Measurements from ENCODE around the gene FAM171A2. TPM values are rescaled to one million over a fixed set of nuclear protein-coding genes. Genes with fewer than 3 reads are reported as not detected.

The FAM171A2 gene
- total and polyA plus RNA-seq, 2 donors (not counting 1 experiment from before 2014, with no cell fraction given), result 0.18 to 0.69 TPM

DNA sequence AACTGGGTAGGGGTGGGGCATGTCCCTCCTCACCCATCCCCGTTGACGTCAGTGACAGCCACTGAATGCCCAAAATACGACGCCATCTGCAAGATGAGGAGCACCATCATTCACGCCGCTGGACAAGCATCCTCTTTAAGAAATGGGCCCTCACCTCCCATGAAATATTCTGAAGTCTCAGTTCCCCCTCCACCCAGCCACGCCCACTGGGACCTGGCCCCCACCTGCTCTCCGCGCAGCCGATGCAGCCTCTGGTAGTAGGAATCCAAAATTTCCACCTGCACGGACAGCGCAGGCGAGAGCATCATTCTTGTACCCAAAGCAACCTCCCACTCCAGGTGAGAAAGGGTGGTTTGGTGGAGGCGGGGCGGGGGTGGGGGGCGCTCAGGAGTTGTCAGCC is 20.2 kb upstream of the FAM171A2 start:
- Histone ChIP-seq H3K79me2 (ENCODE audit: control insufficient read depth, insufficient read depth, low read length) (no peaks in the 10 kb centered on the region), H3K36me3 (replicated peaks in 1 of 2; ENCODE audit: control extremely low read depth in 1 of 2, control insufficient read depth in 1 of 2, extremely low read depth in 1 of 2, insufficient read depth in 2 of 2, low read length in 1 of 2) (no peaks in the 10 kb centered on the region), H3K27me3 (replicated peaks in 1 of 4; ENCODE audit: control extremely low read depth in 1 of 4, control insufficient read depth in 3 of 4, insufficient read depth in 4 of 4, low read length in 3 of 4) (peaks cover 0 to 43% (median 11%) of the 10 kb centered on the region in 4 experiments), H3K4me1 (ENCODE audit: control insufficient read depth in 2 of 2, insufficient read depth in 2 of 2, low read length in 2 of 2) (peaks cover 17 to 19% of the 10 kb centered on the region in 2 donors), H3K4me3 (ENCODE audit: control extremely low read depth in 1 of 5, extremely low read depth in 1 of 5, insufficient read depth in 1 of 5, low read depth in 2 of 5, low read length in 4 of 5) (no peak overlapping the region), H3K27ac (ENCODE audit: low read length in 2 of 2) (no peak overlapping the region), H2AFZ (ENCODE audit: insufficient read depth, low read depth, low read length, poor library complexity, severe bottlenecking) (no peak overlapping the region), H4K20me1 (ENCODE audit: control insufficient read depth, insufficient read depth, low read length, poor library complexity, severe bottlenecking) (no peaks in the 10 kb centered on the region), H3K4me2 (replicated peaks; ENCODE audit: low read depth, low read length, poor library complexity, severe bottlenecking) (no peak overlapping the region), H3K9ac (ENCODE audit: low read length) (no peak overlapping the region), H3K9me3 (ENCODE audit: control extremely low read depth in 1 of 3, control insufficient read depth in 2 of 3, insufficient read depth in 1 of 3, low read length in 2 of 3) (peaks cover 0 to 13% (median 0%) of the 10 kb centered on the region in 3 donors)
- no peak overlapping the region for H3K27ac Mint-ChIP-seq
- POLR2A ChIA-PET, result no interaction called here
- TF ChIP-seq EZH2 (IDR thresholded peaks at IDR 0.05; ENCODE audit: borderline replicate concordance, insufficient read depth, low read depth, low read length, poor library complexity, severe bottlenecking), result no peak
- TF ChIP-seq, protein P1, sequence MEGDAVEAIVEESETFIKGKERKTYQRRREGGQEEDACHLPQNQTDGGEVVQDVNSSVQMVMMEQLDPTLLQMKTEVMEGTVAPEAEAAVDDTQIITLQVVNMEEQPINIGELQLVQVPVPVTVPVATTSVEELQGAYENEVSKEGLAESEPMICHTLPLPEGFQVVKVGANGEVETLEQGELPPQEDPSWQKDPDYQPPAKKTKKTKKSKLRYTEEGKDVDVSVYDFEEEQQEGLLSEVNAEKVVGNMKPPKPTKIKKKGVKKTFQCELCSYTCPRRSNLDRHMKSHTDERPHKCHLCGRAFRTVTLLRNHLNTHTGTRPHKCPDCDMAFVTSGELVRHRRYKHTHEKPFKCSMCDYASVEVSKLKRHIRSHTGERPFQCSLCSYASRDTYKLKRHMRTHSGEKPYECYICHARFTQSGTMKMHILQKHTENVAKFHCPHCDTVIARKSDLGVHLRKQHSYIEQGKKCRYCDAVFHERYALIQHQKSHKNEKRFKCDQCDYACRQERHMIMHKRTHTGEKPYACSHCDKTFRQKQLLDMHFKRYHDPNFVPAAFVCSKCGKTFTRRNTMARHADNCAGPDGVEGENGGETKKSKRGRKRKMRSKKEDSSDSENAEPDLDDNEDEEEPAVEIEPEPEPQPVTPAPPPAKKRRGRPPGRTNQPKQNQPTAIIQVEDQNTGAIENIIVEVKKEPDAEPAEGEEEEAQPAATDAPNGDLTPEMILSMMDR (IDR thresholded peaks at IDR 0.05), result no peak
- peaks cover 33% of the 10 kb centered on the region for H3K27me3 Mint-ChIP-seq
- DNase-seq, result no peak
- H3K9me3 Mint-ChIP-seq (ENCODE audit: insufficient read depth), result no peaks in the 10 kb centered on the region
- H3K4me1 Mint-ChIP-seq, result peaks cover 16% of the 10 kb centered on the region
- 92% methylated on average over 7 of the region's 16 CpGs for WGBS (ENCODE audit: insufficient coverage)
- no peak for ATAC-seq (ENCODE audit: low read depth)
- intact Hi-C loops (cut with micrococcal nuclease), result no loop called here
- CTCF ChIA-PET, result no interaction called here
- H3K4me3 Mint-ChIP-seq, result no peak overlapping the region

DNA sequence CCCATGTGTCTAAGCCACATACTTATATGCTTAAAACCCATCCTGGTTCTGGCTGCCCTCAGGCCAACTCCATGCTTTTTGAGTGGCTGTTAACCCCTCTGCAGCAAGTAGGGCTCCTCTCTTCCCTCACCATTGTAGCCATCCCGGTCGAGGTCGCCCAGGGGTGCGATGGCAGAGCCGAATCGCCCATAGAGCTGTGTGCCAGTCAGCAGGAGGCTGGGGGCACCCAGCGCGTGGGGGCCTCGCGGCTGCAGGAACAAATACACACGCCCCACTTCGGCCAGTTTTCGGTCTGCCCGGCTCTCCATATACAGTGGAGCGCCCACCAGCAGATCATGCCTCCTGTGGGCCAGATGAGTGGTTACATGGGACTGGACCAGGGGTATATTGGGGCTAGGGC is 19.7 kb upstream of the FAM171A2 start:
- H3K79me2 ChIP-seq (ENCODE audit: control insufficient read depth, insufficient read depth, low read length), result no peaks in the 10 kb centered on the region
- no peaks in the 10 kb centered on the region for H3K36me3 ChIP-seq (replicated peaks in 1 of 2; ENCODE audit: control extremely low read depth in 1 of 2, control insufficient read depth in 1 of 2, extremely low read depth in 1 of 2, insufficient read depth in 2 of 2, low read length in 1 of 2)
- Mint-ChIP-seq H3K9me3 (ENCODE audit: insufficient read depth) (no peaks in the 10 kb centered on the region), H3K4me1 (peaks cover 15% of the 10 kb centered on the region), H3K27ac (no peak overlapping the region), H3K27me3 (peaks cover 37% of the 10 kb centered on the region), H3K4me3 (no peak overlapping the region)
- intact Hi-C loops (cut with micrococcal nuclease), result no loop called here
- peaks cover 0 to 43% (median 11%) of the 10 kb centered on the region in 4 experiments for H3K27me3 ChIP-seq (replicated peaks in 1 of 4; ENCODE audit: control extremely low read depth in 1 of 4, control insufficient read depth in 3 of 4, insufficient read depth in 4 of 4, low read length in 3 of 4)
- WGBS (ENCODE audit: insufficient coverage), result 97% methylated on average over 15 of the region's 15 CpGs
- no peak for DNase-seq
- H2AFZ ChIP-seq (ENCODE audit: insufficient read depth, low read depth, low read length, poor library complexity, severe bottlenecking), result no peak overlapping the region
- H3K4me3 ChIP-seq (ENCODE audit: control extremely low read depth in 1 of 5, extremely low read depth in 1 of 5, insufficient read depth in 1 of 5, low read depth in 2 of 5, low read length in 4 of 5), result no peak overlapping the region
- TF ChIP-seq EZH2 (IDR thresholded peaks at IDR 0.05; ENCODE audit: borderline replicate concordance, insufficient read depth, low read depth, low read length, poor library complexity, severe bottlenecking), result no peak
- TF ChIP-seq, protein P1 (IDR thresholded peaks at IDR 0.05), result no peak
- ChIA-PET CTCF (no interaction called here), POLR2A (no interaction called here)
- no peak overlapping the region for H3K27ac ChIP-seq (ENCODE audit: low read length in 2 of 2)
- no peak overlapping the region for H3K9ac ChIP-seq (ENCODE audit: low read length)
- H4K20me1 ChIP-seq (ENCODE audit: control insufficient read depth, insufficient read depth, low read length, poor library complexity, severe bottlenecking), result no peaks in the 10 kb centered on the region
- H3K4me2 ChIP-seq (replicated peaks; ENCODE audit: low read depth, low read length, poor library complexity, severe bottlenecking), result no peak overlapping the region
- no peak for ATAC-seq (ENCODE audit: low read depth)
- peaks cover 17 to 19% of the 10 kb centered on the region in 2 donors for H3K4me1 ChIP-seq (ENCODE audit: control insufficient read depth in 2 of 2, insufficient read depth in 2 of 2, low read length in 2 of 2)
- H3K9me3 ChIP-seq (ENCODE audit: control extremely low read depth in 1 of 3, control insufficient read depth in 2 of 3, insufficient read depth in 1 of 3, low read length in 2 of 3), result peaks cover 0 to 13% (median 0%) of the 10 kb centered on the region in 3 donors
